ENCODE data around the gene DCK. TPM values are rescaled to one million over a fixed set of nuclear protein-coding genes. Genes with fewer than 3 reads are reported as not detected.

The DCK gene
- total RNA-seq, 1 experiment from 2014 or later: 53.4 TPM

GRCh38 chr4:71062436-71062835 lies 69.0 kb downstream of the DCK start:
- DNase-seq (ENCODE audit: low read depth): no peak

DNA sequence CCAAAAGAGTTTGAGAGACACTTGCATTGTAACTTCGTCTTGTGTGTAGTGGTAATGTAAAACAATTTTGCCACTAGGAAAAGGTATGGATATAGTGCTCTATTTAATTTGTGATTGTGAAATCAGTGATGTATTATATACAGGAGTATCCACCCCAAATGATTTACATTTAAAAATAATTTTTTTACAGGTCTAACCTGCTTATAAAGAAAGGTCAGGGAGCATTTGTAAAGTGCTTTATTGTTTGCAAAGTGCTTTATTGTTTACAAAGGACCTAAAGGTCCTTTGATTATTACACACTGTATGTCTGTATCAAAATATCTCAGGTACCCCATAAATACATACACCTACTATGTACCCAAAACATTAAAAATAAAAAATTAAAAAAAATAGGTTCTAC lies 70.3 kb downstream of the DCK start:
- DNase-seq (ENCODE audit: low read depth): no peak

DNA sequence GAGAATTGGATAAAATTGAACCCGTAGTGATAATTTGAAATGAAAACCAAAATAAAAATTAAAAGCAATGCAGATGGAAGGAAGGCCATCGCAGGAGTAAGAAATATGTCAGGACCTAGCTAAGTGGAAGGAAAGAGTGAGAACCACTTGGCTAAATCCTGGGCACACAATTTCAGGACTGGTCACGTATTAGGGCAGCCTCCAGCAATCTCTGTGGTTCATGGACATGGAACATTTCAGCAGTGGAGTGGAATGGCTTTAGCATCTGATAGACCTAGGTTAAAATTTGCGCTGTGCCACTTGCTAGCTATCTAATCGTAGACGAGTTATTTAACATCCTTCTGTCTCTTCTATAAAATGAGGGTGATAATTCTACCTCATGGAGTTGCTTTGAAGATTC lies 71.1 kb downstream of the DCK start:
- DNase-seq (ENCODE audit: low read depth): no peak

DNA sequence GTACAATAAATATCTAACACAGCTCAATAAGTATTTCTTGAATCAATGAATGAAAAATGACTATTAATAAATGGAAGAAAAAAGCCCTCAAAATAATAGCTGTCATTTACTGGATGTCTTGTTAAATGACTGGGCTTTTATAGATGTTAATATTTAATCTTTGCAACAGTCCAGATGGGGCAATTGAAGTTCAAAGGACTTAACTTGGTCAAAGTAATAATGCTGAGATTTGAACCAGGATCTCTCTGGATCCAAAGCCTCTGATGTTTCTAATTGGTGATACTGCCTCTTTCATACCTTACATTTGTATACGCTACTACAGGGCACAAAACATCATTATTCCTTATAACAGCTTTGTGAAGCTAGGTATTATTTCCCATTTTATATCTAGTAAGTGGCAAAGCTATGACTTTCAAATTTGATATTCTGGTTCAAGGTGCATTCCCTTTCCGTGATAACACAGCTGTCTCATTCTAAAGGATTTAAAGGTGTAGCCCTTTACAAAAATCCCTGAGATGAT lies 72.6 kb downstream of the DCK start:
- no peak for DNase-seq (ENCODE audit: low read depth)

GRCh38 chr4:71066737-71067716 lies 73.6 kb downstream of the DCK start:
- DNase-seq (ENCODE audit: low read depth): no peak

GRCh38 chr4:71069063-71069462 lies 75.6 kb downstream of the DCK start:
- no peak for DNase-seq (ENCODE audit: low read depth)

DNA sequence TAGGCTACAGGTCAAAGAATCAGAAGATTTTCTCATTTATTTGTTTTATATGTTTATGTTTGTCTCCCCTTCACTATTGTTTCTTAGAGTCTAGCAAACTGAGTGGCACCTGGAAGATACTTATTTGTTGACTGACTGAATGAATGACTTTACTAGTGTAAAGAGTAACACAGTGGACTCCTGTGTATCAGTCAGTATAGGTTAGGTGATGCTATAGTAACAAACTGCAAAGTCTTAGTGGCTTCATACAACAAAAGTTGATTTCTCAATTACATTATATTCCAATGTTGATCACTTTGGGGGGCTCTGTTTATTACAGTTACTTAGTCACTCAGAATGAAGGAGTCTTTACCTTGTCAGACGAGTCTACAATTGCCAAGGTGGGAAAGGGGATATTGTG lies 76.6 kb downstream of the DCK start:
- no peak for DNase-seq (ENCODE audit: low read depth)

DNA sequence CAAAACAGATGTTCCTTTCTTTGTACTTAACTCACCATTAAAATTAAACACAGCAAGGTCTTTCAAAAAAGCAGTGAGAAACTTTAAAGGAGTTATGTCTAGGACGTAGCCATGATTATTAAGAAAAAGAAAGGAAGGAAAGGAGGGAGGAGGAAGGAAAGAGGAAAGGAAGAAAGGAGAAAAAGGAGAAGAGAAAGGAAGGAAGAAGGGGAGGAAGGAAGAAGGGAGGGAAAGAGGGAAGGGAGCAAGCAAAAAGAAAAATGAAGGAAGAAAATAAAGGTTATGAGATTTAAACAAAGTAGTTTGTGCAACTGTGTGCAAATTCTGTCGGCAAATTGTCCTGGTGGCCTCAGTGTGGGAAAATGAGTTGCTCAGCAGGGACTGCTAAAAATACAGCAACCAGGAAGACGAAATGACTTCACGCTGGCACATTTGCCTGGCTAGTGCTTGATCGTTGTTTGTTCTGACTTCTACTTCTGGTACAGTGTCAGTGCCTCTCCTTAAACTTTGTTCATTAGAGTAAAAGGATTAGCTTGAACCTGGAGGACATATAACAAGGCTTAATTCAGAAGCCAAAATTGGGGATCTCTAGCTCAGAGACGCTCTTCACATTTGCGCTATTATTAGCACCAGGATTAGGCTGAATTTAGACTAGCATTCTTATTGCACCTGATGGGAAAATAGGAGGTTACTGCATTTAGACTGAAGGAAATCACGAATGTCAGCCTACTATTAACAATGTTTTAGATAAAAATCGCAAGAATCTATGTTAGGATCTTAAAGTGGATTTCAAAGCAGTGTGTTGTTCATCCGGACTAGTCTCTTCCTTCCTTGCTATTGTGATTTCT lies 81.2 kb downstream of the DCK start:
- DNase-seq (ENCODE audit: low read depth): no peak

Other genes with a start within 250 kb of the DCK start
- 111 and 113 TPM in 2 replicates for gene GRSF1, start 153.8 kb upstream of the DCK start, total RNA-seq (2014; rRNA removed)
- 8.7 and 11.8 TPM in 2 replicates for gene MOB1B, start 91.3 kb upstream of the DCK start, total RNA-seq (2014; rRNA removed)